C1 segment of cervical spinal cord (tissue), 14 donors: ENCODE results near the gene MORN1.

Experiments used
- DNase-seq, 14 donors: peaks; one replicate each; lab custom pipeline; 2025; lab: John Stamatoyannopoulos, UW

The MORN1 gene

GRCh38 chr1:2422523-2422922 lies 31.2 kb upstream of the MORN1 start:
- no peak for DNase-seq

- DNase-seq, result no peak
Observed at GRCh38 chr1:2419416-2419815, 28.1 kb upstream of the MORN1 start.

- no peak for DNase-seq
Observed at GRCh38 chr1:2418791-2419320, 27.5 kb upstream of the MORN1 start.

- DNase-seq, result no peak
Observed at GRCh38 chr1:2417833-2418225, 26.5 kb upstream of the MORN1 start.

- DNase-seq, result no peak
Observed at GRCh38 chr1:2417083-2417832, 25.9 kb upstream of the MORN1 start.

GRCh38 chr1:2416403-2416802 lies 25.0 kb upstream of the MORN1 start:
- DNase-seq, result no peak

- DNase-seq, result no peak
Observed at GRCh38 chr1:2415801-2416208, 24.5 kb upstream of the MORN1 start.

- DNase-seq, result no peak
Observed at GRCh38 chr1:2415337-2415736, 24.0 kb upstream of the MORN1 start.

GRCh38 chr1:2414297-2414958 lies 23.1 kb upstream of the MORN1 start:
- DNase-seq, result peak in 12 of 14 donors; percentile 1 to 73 (median 56)

GRCh38 chr1:2413495-2414296 lies 22.3 kb upstream of the MORN1 start:
- peak in 1 of 14 donors; percentile 13 for DNase-seq

GRCh38 chr1:2412773-2413494 lies 21.6 kb upstream of the MORN1 start:
- no peak for DNase-seq

GRCh38 chr1:2412395-2412772 lies 21.0 kb upstream of the MORN1 start, which contains the start of gene PEX10:
TSS of gene PEX10 (minus strand) at chr1:2412564. CDS start at chr1:2412502, 62 bp downstream.
- peak; percentile 42 to 94 (median 87) for DNase-seq

- no peak for DNase-seq
Observed at GRCh38 chr1:2411801-2412394, 20.5 kb upstream of the MORN1 start.

- DNase-seq, result no peak
Observed at GRCh38 chr1:2409745-2410144, 18.4 kb upstream of the MORN1 start.

- peak in 1 of 14 donors; percentile 40 for DNase-seq
Observed at GRCh38 chr1:2408859-2409276, 17.5 kb upstream of the MORN1 start.

- no peak for DNase-seq
Observed at GRCh38 chr1:2408456-2408855, 17.1 kb upstream of the MORN1 start.

GRCh38 chr1:2407991-2408275 lies 16.6 kb upstream of the MORN1 start:
- no peak for DNase-seq

GRCh38 chr1:2407166-2407990 lies 16.0 kb upstream of the MORN1 start:
- no peak for DNase-seq

GRCh38 chr1:2406451-2407041 lies 15.2 kb upstream of the MORN1 start:
- no peak for DNase-seq
